Epithelial cell of prostate (primary cell): ENCODE measurements around the gene RPIA.
"Not testable (repeated sequence)": the region's sequence is repeated elsewhere in the genome, so short reads cannot be mapped to it uniquely, and the experiment has no call there.

Experiments used
- DNase-seq: peaks from one replicate; pipeline ENCODE4 v3.0.0-alpha.2; 2011; ENCODE audit warnings: low read depth, low spot score
- H3K27ac ChIP-seq: fragments of 450-650 bp; 2 replicates; pipeline ENCODE4 v1.5.1; 2017; ENCODE audit warnings: mild to moderate bottlenecking

Gene RPIA

GRCh38 chr2:88724643-88725332 is 33.3 kb downstream of the RPIA start:
- DNase-seq = no peak
- no peak overlapping the region for H3K27ac ChIP-seq

GRCh38 chr2:88729061-88729745 is 37.7 kb downstream of the RPIA start:
- DNase-seq = no peak
- no peak overlapping the region for H3K27ac ChIP-seq

GRCh38 chr2:88733155-88733902 is 41.9 kb downstream of the RPIA start:
- DNase-seq = no peak
- H3K27ac ChIP-seq = no peak overlapping the region

DNA sequence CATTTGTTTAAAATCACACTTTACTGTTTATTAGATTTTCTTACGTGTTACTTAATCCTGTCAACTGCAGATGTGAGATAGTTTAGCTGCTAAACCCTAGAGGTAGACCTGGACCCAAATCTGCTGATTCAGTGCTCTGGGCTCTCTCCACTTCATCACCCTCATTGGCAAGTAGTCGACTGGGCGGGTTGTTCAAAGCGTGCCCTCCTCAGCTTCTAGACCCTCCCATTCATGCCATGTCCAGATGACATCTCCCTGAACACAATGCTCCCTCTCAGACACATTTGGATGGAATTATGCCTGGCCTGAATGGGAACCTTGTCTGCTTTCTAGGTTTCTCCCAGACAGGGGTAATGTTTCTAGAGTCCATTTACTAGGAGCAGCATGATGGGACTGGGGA is 43.7 kb downstream of the RPIA start:
- DNase-seq = no peak
- no peak overlapping the region for H3K27ac ChIP-seq

DNA sequence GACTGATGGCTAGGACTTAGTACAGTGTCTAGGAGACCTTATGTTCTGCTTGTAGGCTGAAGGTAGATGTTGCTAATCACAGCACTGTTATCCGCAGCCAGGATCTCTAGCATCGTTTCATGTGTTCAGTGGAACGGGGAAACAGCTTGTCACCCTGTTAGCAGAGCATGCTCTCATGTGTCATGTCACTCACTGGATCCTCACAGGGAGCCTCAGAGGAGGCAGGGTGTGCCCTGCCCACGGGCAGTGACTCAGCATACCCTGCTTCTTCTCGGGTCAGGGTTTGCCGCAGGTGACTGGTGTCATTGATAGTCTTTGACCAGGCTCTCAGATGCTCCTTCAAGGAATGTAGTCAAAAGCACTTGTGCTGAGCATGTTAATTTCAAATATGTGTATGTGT is 44.4 kb downstream of the RPIA start:
- H3K27ac ChIP-seq = no peak overlapping the region
- DNase-seq = no peak

DNA sequence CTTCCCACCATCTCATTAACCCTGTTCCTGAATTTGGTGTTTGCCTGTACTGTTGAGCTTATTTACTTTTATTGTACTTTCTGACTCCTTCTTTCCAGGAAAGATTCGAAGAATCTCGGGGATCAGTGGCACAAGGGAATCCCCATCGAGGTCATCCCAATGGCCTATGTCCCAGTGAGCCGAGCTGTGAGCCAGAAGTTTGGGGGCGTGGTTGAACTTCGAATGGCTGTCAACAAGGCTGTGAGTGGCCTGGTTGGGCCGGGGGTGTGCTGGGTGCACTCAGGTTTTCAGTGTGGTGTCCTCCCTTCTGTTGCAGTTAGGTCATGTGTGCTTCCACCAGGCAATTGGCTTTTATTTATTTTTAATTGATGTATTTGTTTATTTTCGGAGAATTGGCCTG is 45.0 kb downstream of the RPIA start:
- DNase-seq = no peak
- H3K27ac ChIP-seq = no peak overlapping the region

GRCh38 chr2:88737385-88737784 is 45.9 kb downstream of the RPIA start:
- no peak for DNase-seq
- no peak overlapping the region for H3K27ac ChIP-seq

GRCh38 chr2:88738271-88738670 is 46.8 kb downstream of the RPIA start:
- no peak for DNase-seq

GRCh38 chr2:88739985-88740600 is 48.6 kb downstream of the RPIA start:
- H3K27ac ChIP-seq = no peak overlapping the region
- DNase-seq = no peak

More at GRCh38 chr2:88738271-88738670, 46.8 kb downstream of the RPIA start:
- H3K27ac ChIP-seq = no peak overlapping the region

GRCh38 chr2:88746929-88747490 is 55.5 kb downstream of the RPIA start:
- no peak for DNase-seq
- peak overlapping the region; percentile 35 for H3K27ac ChIP-seq

GRCh38 chr2:88747990-88748389 is 56.5 kb downstream of the RPIA start:
- no peak for DNase-seq
- peak overlapping the region; percentile 35 for H3K27ac ChIP-seq

- no peak for DNase-seq
- no peak overlapping the region for H3K27ac ChIP-seq
Measured at GRCh38 chr2:88751768-88752167, 60.3 kb downstream of the RPIA start.

DNA sequence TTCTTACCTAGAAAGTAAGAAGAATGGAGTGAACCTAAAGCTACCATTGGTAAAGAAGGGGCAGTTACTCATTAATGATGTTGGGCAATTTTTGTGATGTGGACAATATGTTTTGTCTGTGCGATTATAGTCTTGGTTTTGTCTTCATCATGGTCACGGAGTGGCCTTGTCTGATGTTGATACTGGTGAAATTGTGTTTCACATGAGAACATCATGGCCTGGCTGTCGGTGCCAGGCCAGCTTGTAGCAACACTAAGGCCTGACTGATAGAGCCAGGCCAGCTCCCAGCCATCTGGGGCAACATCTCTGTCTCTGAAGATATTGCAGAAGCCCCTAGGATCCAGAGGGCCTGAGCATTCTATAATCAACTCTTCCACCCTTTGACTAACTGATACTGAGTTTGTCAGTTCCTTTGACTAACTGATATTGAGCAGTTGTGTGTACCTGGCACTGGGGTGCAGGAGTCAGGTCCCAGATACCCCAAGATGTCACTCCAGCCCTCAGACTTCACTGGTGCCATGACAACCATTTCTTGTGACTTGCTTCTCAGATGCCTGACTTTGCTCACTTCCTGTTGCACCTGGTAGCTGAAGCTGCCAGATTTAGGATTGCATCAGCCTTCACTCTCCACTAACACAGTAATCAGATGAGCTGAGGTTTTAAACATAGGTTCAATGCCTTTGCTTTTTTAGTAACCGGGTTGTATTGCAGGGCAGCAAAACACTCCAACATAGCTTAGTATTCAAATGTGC is 62.5 kb downstream of the RPIA start:
- no peak for DNase-seq
- peak overlapping the region; percentile 60 for H3K27ac ChIP-seq

GRCh38 chr2:88754585-88755320 is 63.3 kb downstream of the RPIA start:
- no peak for DNase-seq
- H3K27ac ChIP-seq = peak overlapping the region; percentile 60

DNA sequence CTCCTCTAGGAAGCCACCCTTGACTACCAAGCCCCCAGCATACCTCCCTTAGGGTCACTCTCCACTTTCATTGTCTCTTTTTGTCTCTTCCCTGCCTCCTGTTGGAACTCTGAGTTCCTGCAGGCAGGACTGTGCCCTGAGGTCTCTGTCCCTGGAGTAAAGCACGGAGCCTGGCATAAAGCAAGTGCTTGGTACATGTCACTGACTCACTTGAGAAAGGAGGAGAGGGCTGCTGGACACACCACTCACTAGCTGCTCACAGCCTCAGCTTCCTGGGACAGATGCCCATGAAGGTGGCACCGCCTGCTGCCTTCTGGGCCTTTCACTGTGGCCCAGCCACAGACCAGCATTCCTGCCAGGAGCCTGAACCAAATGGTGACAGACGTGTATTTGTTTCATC is 64.4 kb downstream of the RPIA start:
- H3K27ac ChIP-seq = no peak overlapping the region
- DNase-seq = no peak

DNA sequence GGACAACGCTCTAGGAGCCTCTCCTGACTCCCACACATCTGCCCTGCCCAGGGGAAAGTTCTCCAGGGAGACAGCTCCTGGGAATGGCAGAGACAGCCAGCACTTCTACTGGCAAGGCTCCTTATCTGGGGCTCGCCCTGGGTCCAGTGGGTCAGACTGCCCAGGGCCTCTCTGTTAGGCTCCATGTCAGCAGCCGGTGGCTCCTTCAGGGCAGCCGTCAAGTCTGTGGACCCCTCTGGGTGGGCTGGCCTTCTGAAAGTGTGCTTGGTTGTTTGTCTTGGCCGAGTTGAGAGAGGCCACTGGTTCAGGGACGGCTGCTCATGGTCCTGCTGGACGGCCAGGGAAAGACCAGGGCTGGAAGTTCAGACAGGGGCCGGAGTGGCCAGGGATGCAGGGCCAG is 65.6 kb downstream of the RPIA start:
- H3K27ac ChIP-seq = no peak overlapping the region
- no peak for DNase-seq

DNA sequence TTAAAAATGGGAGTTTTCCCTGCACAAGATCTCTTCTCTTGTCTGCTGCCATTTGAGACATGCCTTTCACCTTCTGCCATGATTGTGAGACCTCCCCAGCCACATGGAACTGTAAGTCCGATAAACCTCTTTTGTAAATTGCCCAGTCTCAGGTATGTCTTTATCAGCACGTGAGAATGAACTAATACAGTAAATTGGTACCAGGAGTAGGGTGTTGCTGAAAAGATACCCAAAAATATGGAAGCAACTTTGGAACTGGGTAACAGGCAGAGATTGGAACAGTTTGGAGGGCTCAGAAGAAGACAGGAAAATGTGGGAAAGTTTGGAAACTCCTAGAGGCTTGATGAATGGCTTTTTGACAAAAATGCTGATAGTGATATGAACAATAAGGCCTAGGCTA is 67.2 kb downstream of the RPIA start:
- H3K27ac ChIP-seq, DNase-seq: not testable (repeated sequence)

GRCh38 chr2:88760819-88761598 is 69.5 kb downstream of the RPIA start:
- DNase-seq = no peak
- H3K27ac ChIP-seq = no peak overlapping the region
